PFSK-1 (cell line): ENCODE measurements around the gene FAM50B.

ENCODE experiments used
- FOXP2 ChIP-seq: optimal IDR thresholded peaks from 2 replicates; pipeline ENCODE3; 2011; ENCODE audit warnings: borderline replicate concordance, control low read depth, inconsistent platforms; ENCODE audit not compliant: insufficient read depth; ENCODE audit errors: extremely low read length, extremely low read depth
- POLR2AphosphoS5 ChIP-seq: IDR thresholded peaks from 2 replicates; pipeline ENCODE4 v1.6.1; 2012; ENCODE audit warnings: low read depth, mild to moderate bottlenecking, control low read depth, low read length, moderate library complexity

- TF ChIP-seq POLR2AphosphoS5 = no peak
- no peak for TF ChIP-seq FOXP2
These were observed 36.6 kb upstream of the FAM50B start for GRCh38 chr6:3812596-3812995.
